ENCODE results near the gene EDEM1. TPM values are rescaled to one million over a fixed set of nuclear protein-coding genes. Genes with fewer than 3 reads are reported as not detected.
"Not testable (repeated sequence)": the region's sequence is repeated elsewhere in the genome, so short reads cannot be mapped to it uniquely, and the experiment has no call there.

Gene EDEM1
- total RNA-seq, 2 donors from 2014 or later = 30.2 to 59.7 TPM

GRCh38 chr3:5240740-5241139 is 53.2 kb downstream of the EDEM1 start:
- DNase-seq (ENCODE audit: low spot score) (no peak), ATAC-seq (ENCODE audit: insufficient number of reproducible peaks, low FRiP score, low read depth) (no peak)
- H3K4me1 ChIP-seq (ENCODE audit: control insufficient read depth in 1 of 2, low read depth in 2 of 2) = no peaks in the 10 kb centered on the region
- no peak overlapping the region for H3K4me3 ChIP-seq
- TF ChIP-seq CTCF (IDR thresholded peaks at IDR 0.05) = no peak
- H3K36me3 ChIP-seq = no peaks in the 10 kb centered on the region
- no peaks in the 10 kb centered on the region for H3K9me3 ChIP-seq
- H3K27me3 ChIP-seq (replicated peaks; ENCODE audit: insufficient read depth) = no peaks in the 10 kb centered on the region
- H3K27ac ChIP-seq = no peak overlapping the region

- not testable (repeated sequence) for ATAC-seq (ENCODE audit: insufficient number of reproducible peaks, low FRiP score, low read depth); H3K4me3 ChIP-seq; H3K4me1 ChIP-seq (ENCODE audit: control insufficient read depth in 1 of 2, low read depth in 2 of 2); H3K36me3 ChIP-seq; DNase-seq (ENCODE audit: low spot score); H3K27me3 ChIP-seq (replicated peaks; ENCODE audit: insufficient read depth); H3K27ac ChIP-seq; H3K9me3 ChIP-seq
Measured at GRCh38 chr3:5242785-5243184, 55.3 kb downstream of the EDEM1 start.

GRCh38 chr3:5245927-5246326 is 58.4 kb downstream of the EDEM1 start:
- H3K9me3 ChIP-seq = no peaks in the 10 kb centered on the region
- no peaks in the 10 kb centered on the region for H3K4me1 ChIP-seq (ENCODE audit: control insufficient read depth in 1 of 2, low read depth in 2 of 2)
- no peak overlapping the region for H3K4me3 ChIP-seq
- DNase-seq (ENCODE audit: low spot score) = no peak
- H3K36me3 ChIP-seq = no peaks in the 10 kb centered on the region
- ATAC-seq (ENCODE audit: insufficient number of reproducible peaks, low FRiP score, low read depth) = no peak
- no peaks in the 10 kb centered on the region for H3K27me3 ChIP-seq (replicated peaks; ENCODE audit: insufficient read depth)
- no peak for TF ChIP-seq CTCF (IDR thresholded peaks at IDR 0.05)
- no peak overlapping the region for H3K27ac ChIP-seq

- TF ChIP-seq CTCF (IDR thresholded peaks at IDR 0.05) = no peak
- no peak for ATAC-seq (ENCODE audit: insufficient number of reproducible peaks, low FRiP score, low read depth)
- H3K36me3 ChIP-seq = no peaks in the 10 kb centered on the region
Measured at GRCh38 chr3:5248822-5249221, 61.3 kb downstream of the EDEM1 start.

GRCh38 chr3:5250467-5251195 is 63.1 kb downstream of the EDEM1 start:
- no peak for TF ChIP-seq CTCF (IDR thresholded peaks at IDR 0.05)
- H3K27me3 ChIP-seq (replicated peaks; ENCODE audit: insufficient read depth) = no peaks in the 10 kb centered on the region
- H3K9me3 ChIP-seq = no peaks in the 10 kb centered on the region
- ATAC-seq (ENCODE audit: insufficient number of reproducible peaks, low FRiP score, low read depth) (no peak), DNase-seq (ENCODE audit: low spot score) (no peak)
- H3K4me3 ChIP-seq = peak overlapping the region; percentile 10
- H3K27ac ChIP-seq = no peak overlapping the region
- H3K36me3 ChIP-seq = no peaks in the 10 kb centered on the region
- no peaks in the 10 kb centered on the region for H3K4me1 ChIP-seq (ENCODE audit: control insufficient read depth in 1 of 2, low read depth in 2 of 2)

More at GRCh38 chr3:5248822-5249221, 61.3 kb downstream of the EDEM1 start:
- Histone ChIP-seq H3K9me3 (no peaks in the 10 kb centered on the region), H3K4me3 (no peak overlapping the region), H3K4me1 (ENCODE audit: control insufficient read depth in 1 of 2, low read depth in 2 of 2) (no peaks in the 10 kb centered on the region), H3K27me3 (replicated peaks; ENCODE audit: insufficient read depth) (no peaks in the 10 kb centered on the region), H3K27ac (no peak overlapping the region)
- no peak for DNase-seq (ENCODE audit: low spot score)

- ATAC-seq (ENCODE audit: insufficient number of reproducible peaks, low FRiP score, low read depth) (no peak), DNase-seq (ENCODE audit: low spot score) (no peak)
- Histone ChIP-seq H3K27me3 (replicated peaks; ENCODE audit: insufficient read depth) (no peaks in the 10 kb centered on the region), H3K36me3 (no peaks in the 10 kb centered on the region), H3K9me3 (no peaks in the 10 kb centered on the region), H3K27ac (no peak overlapping the region), H3K4me1 (ENCODE audit: control insufficient read depth in 1 of 2, low read depth in 2 of 2) (no peaks in the 10 kb centered on the region), H3K4me3 (peak overlapping the region; percentile 10)
- no peak for TF ChIP-seq CTCF (IDR thresholded peaks at IDR 0.05)
Measured at GRCh38 chr3:5251196-5251583, 63.7 kb downstream of the EDEM1 start.
